ENCODE results near the gene SLC45A2. TPM values are rescaled to one million over a fixed set of nuclear protein-coding genes. Genes with fewer than 3 reads are reported as not detected.
"Not testable (repeated sequence)": the region's sequence is repeated elsewhere in the genome, so short reads cannot be mapped to it uniquely, and the experiment has no call there.

Gene SLC45A2
- polyA plus RNA-seq, 3 donors = not detected

- Mint-ChIP-seq H3K27ac (no peak overlapping the region), H3K27me3 (ENCODE audit: low read depth in 3 of 3) (peaks cover 0 to 2% (median 0%) of the 10 kb centered on the region in 3 donors)
These were observed 46.6 kb upstream of the SLC45A2 start for GRCh38 chr5:34031117-34031516.

GRCh38 chr5:34030585-34030984, 46.1 kb upstream of the SLC45A2 start:
- H3K4me3 Mint-ChIP-seq = not testable (repeated sequence)

More at GRCh38 chr5:34031117-34031516, 46.6 kb upstream of the SLC45A2 start:
- Histone ChIP-seq H3K36me3 (replicated peaks in 1 of 2; ENCODE audit: control insufficient read depth in 1 of 2, insufficient read depth in 2 of 2, low read length in 2 of 2) (peaks cover 4 to 13% of the 10 kb centered on the region in 2 donors), H3K27me3 (ENCODE audit: control insufficient read depth in 2 of 2, insufficient read depth in 2 of 2, low read length in 2 of 2) (no peaks in the 10 kb centered on the region), H3K4me2 (replicated peaks; ENCODE audit: extremely low read depth, low read length, poor library complexity, severe bottlenecking) (no peak overlapping the region), H3K4me1 (ENCODE audit: control insufficient read depth in 1 of 2, insufficient read depth in 2 of 2, low read length in 2 of 2) (no peaks in the 10 kb centered on the region), H3K79me2 (ENCODE audit: insufficient read depth, low read length) (no peaks in the 10 kb centered on the region), H2AFZ (ENCODE audit: insufficient read depth, low read depth, low read length, poor library complexity, severe bottlenecking) (no peak overlapping the region), H4K20me1 (ENCODE audit: insufficient read depth, low read length) (no peaks in the 10 kb centered on the region), H3K9ac (ENCODE audit: insufficient read depth, low read length, poor library complexity, severe bottlenecking) (no peak overlapping the region), H3K4me3 (replicated peaks in 1 of 3; ENCODE audit: low read depth in 2 of 3, low read length in 3 of 3) (no peak overlapping the region), H3K27ac (ENCODE audit: low read depth in 1 of 2, low read length in 2 of 2) (no peak overlapping the region), H3K9me3 (replicated peaks in 1 of 2; ENCODE audit: control insufficient read depth in 1 of 2, insufficient read depth in 1 of 2, low read length in 2 of 2) (no peaks in the 10 kb centered on the region)
- Mint-ChIP-seq H3K36me3 (peaks cover 12 to 20% of the 10 kb centered on the region in 2 donors), H3K4me3 (no peak overlapping the region), H3K9me3 (no peaks in the 10 kb centered on the region), H3K4me1 (no peaks in the 10 kb centered on the region)
- DNase-seq = no peak
- no CpG with 5 or more reads among the region's 2 CpGs for WGBS (ENCODE audit: insufficient coverage)
- intact Hi-C loops (cut with micrococcal nuclease) = no loop called here
- TF ChIP-seq CTCF (IDR thresholded peaks at IDR 0.05) = no peak

More at GRCh38 chr5:34030585-34030984, 46.1 kb upstream of the SLC45A2 start:
- H3K9ac ChIP-seq (ENCODE audit: insufficient read depth, low read length, poor library complexity, severe bottlenecking); H4K20me1 ChIP-seq (ENCODE audit: insufficient read depth, low read length); H3K9me3 Mint-ChIP-seq; H3K79me2 ChIP-seq (ENCODE audit: insufficient read depth, low read length); DNase-seq; H3K27ac Mint-ChIP-seq; H3K4me1 Mint-ChIP-seq; H3K4me1 ChIP-seq (ENCODE audit: control insufficient read depth in 1 of 2, insufficient read depth in 2 of 2, low read length in 2 of 2); H2AFZ ChIP-seq (ENCODE audit: insufficient read depth, low read depth, low read length, poor library complexity, severe bottlenecking); H3K27me3 ChIP-seq (ENCODE audit: control insufficient read depth in 2 of 2, insufficient read depth in 2 of 2, low read length in 2 of 2); H3K27me3 Mint-ChIP-seq (ENCODE audit: low read depth in 3 of 3); H3K4me2 ChIP-seq (replicated peaks; ENCODE audit: extremely low read depth, low read length, poor library complexity, severe bottlenecking); H3K27ac ChIP-seq (ENCODE audit: low read depth in 1 of 2, low read length in 2 of 2); intact Hi-C loops (cut with micrococcal nuclease); H3K4me3 ChIP-seq (replicated peaks in 1 of 3; ENCODE audit: low read depth in 2 of 3, low read length in 3 of 3); H3K9me3 ChIP-seq (replicated peaks in 1 of 2; ENCODE audit: control insufficient read depth in 1 of 2, insufficient read depth in 1 of 2, low read length in 2 of 2): not testable (repeated sequence)
- H3K36me3 ChIP-seq (replicated peaks in 1 of 2; ENCODE audit: control insufficient read depth in 1 of 2, insufficient read depth in 2 of 2, low read length in 2 of 2) = peaks cover 4 to 13% of the 10 kb centered on the region in 2 donors
- WGBS (ENCODE audit: insufficient coverage) = no CpG with 5 or more reads among the region's 2 CpGs
- peaks cover 12 to 25% of the 10 kb centered on the region in 2 donors for H3K36me3 Mint-ChIP-seq

Data from CD14-positive monocyte (primary cell).